ENCODE results near the gene STYK1. TPM values are rescaled to one million over a fixed set of nuclear protein-coding genes. Genes with fewer than 3 reads are reported as not detected.

Gene STYK1
- total RNA-seq, 1 donor from 2014 or later, result not detected

DNA sequence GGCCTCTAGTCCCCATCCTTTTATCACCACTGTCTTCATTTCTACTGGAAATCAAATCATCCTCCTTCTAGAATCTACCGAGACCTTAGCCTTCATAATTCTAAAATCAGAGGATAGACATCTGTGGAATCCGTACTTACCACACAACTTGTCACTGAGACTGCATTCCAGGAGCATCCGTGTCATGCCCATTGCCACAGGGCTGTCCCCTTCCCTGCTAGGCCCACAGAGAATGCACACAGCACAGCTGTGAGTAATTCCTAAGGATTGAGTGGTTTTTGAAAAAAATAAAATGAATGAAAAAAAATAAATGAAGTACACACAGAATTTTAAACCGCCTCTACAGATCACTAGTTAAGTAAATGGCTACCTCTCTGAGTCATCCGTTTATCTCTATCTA, 39.4 kb downstream of the STYK1 start:
- Histone ChIP-seq H3K9ac (ENCODE audit: low read depth in 1 of 3, low read length in 3 of 3) (no peak overlapping the region), H3K27ac (ENCODE audit: low read depth, low read length) (no peak overlapping the region), H3K4me1 (ENCODE audit: control insufficient read depth in 3 of 3, insufficient read depth in 3 of 3, low read length in 3 of 3) (no peaks in the 10 kb centered on the region), H3K36me3 (ENCODE audit: control insufficient read depth in 3 of 3, insufficient read depth in 3 of 3, low read length in 3 of 3) (no peaks in the 10 kb centered on the region), H3K4me3 (ENCODE audit: low read length in 3 of 3) (no peak overlapping the region), H3K27me3 (ENCODE audit: control insufficient read depth in 3 of 3, insufficient read depth in 3 of 3, low read length in 3 of 3) (no peaks in the 10 kb centered on the region), H3K9me3 (ENCODE audit: control insufficient read depth in 3 of 3, low read length in 3 of 3) (no peaks in the 10 kb centered on the region)

DNA sequence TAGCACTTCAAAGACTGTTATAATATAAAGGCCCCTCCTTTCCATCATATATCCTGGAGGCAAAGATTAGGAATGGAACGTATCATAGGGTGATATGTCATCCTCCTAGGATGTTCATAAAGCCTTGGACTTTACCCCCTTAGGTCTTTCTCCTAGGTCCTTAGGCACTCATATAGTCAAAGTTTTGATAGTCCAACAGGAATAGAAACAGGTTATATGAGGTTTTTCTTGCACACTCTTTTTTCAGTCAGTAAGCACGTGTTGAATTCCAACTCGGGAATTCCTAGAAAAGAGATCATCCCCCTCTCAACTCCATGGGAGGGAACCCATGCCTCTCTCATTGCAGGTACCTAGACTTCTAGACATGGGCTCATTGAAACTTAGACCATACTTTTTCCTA, 40.3 kb downstream of the STYK1 start:
- Histone ChIP-seq H3K4me1 (ENCODE audit: control insufficient read depth in 3 of 3, insufficient read depth in 3 of 3, low read length in 3 of 3) (no peaks in the 10 kb centered on the region), H3K27me3 (ENCODE audit: control insufficient read depth in 3 of 3, insufficient read depth in 3 of 3, low read length in 3 of 3) (no peaks in the 10 kb centered on the region), H3K27ac (ENCODE audit: low read depth, low read length) (no peak overlapping the region), H3K9ac (ENCODE audit: low read depth in 1 of 3, low read length in 3 of 3) (no peak overlapping the region), H3K9me3 (ENCODE audit: control insufficient read depth in 3 of 3, low read length in 3 of 3) (no peaks in the 10 kb centered on the region), H3K4me3 (ENCODE audit: low read length in 3 of 3) (no peak overlapping the region), H3K36me3 (ENCODE audit: control insufficient read depth in 3 of 3, insufficient read depth in 3 of 3, low read length in 3 of 3) (no peaks in the 10 kb centered on the region)

DNA sequence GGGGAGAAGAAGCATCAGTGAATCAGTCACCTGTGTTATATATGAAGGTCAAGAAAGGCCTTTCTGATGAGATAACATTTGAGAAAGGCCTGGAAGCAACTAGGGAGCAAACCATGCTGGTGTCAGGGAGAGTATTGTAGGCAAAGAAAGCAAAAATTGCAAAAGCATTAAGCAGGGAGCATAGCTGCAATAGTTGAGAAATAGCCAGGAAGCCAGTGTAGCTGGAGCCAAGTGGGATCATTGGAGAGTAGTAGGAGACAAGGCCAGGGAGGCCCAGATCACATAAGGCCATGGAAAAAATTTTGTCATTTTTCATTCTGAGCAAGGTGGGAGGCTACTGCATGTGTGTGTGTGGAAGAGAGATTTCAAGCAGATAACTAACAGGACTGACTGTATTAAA, 41.6 kb downstream of the STYK1 start:
- no peak overlapping the region for H3K4me3 ChIP-seq (ENCODE audit: low read length in 3 of 3)
- H3K36me3 ChIP-seq (ENCODE audit: control insufficient read depth in 3 of 3, insufficient read depth in 3 of 3, low read length in 3 of 3), result no peaks in the 10 kb centered on the region
- no peaks in the 10 kb centered on the region for H3K27me3 ChIP-seq (ENCODE audit: control insufficient read depth in 3 of 3, insufficient read depth in 3 of 3, low read length in 3 of 3)
- H3K4me1 ChIP-seq (ENCODE audit: control insufficient read depth in 3 of 3, insufficient read depth in 3 of 3, low read length in 3 of 3), result no peaks in the 10 kb centered on the region
- no peak overlapping the region for H3K27ac ChIP-seq (ENCODE audit: low read depth, low read length)
- no peak overlapping the region for H3K9ac ChIP-seq (ENCODE audit: low read depth in 1 of 3, low read length in 3 of 3)
- H3K9me3 ChIP-seq (ENCODE audit: control insufficient read depth in 3 of 3, low read length in 3 of 3), result no peaks in the 10 kb centered on the region

DNA sequence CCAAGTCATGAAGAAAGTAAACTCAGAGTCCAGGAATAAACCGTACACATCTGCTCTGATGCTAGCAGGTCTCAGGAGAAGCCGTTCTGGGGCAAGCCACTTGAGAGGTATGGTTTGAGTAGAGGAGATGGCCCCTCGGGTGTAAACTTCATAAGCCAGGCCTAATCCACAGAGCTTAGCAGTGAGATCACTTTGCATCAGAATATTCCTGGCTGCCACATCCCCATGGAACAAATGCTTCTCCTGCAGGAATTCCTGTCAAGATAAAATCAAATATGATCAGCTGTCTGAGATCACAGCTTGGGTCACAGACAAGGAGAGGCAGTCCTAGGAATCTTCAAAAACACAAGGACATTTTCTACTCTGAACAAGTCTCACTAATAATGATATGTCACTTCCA, 49.2 kb downstream of the STYK1 start:
- Histone ChIP-seq H3K9ac (ENCODE audit: low read depth in 1 of 3, low read length in 3 of 3) (no peak overlapping the region), H3K4me3 (ENCODE audit: low read length in 3 of 3) (no peak overlapping the region), H3K27me3 (ENCODE audit: control insufficient read depth in 3 of 3, insufficient read depth in 3 of 3, low read length in 3 of 3) (no peaks in the 10 kb centered on the region), H3K9me3 (ENCODE audit: control insufficient read depth in 3 of 3, low read length in 3 of 3) (no peaks in the 10 kb centered on the region), H3K27ac (ENCODE audit: low read depth, low read length) (no peak overlapping the region), H3K4me1 (ENCODE audit: control insufficient read depth in 3 of 3, insufficient read depth in 3 of 3, low read length in 3 of 3) (no peaks in the 10 kb centered on the region), H3K36me3 (ENCODE audit: control insufficient read depth in 3 of 3, insufficient read depth in 3 of 3, low read length in 3 of 3) (no peaks in the 10 kb centered on the region)

DNA sequence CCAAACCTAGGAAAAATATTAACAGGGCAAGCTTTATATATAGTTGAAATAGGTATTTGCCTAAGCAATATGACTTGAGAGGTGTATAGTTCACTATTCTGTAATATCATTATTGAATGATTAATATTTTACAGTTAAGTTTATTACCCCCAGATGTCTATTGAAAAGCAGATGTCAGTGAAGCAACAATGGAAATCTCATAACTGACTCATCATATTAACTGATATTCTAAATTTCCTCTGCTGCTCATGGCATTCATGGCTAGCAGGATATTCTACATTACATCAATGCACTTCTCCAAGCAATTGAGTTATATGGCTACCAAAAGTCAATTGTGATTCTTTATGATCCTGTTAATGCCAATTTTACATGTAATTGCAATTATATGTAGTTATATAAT, 50.7 kb downstream of the STYK1 start:
- H3K36me3 ChIP-seq (ENCODE audit: control insufficient read depth in 3 of 3, insufficient read depth in 3 of 3, low read length in 3 of 3), result no peaks in the 10 kb centered on the region
- no peaks in the 10 kb centered on the region for H3K4me1 ChIP-seq (ENCODE audit: control insufficient read depth in 3 of 3, insufficient read depth in 3 of 3, low read length in 3 of 3)
- no peaks in the 10 kb centered on the region for H3K27me3 ChIP-seq (ENCODE audit: control insufficient read depth in 3 of 3, insufficient read depth in 3 of 3, low read length in 3 of 3)
- no peak overlapping the region for H3K9ac ChIP-seq (ENCODE audit: low read depth in 1 of 3, low read length in 3 of 3)
- H3K27ac ChIP-seq (ENCODE audit: low read depth, low read length), result no peak overlapping the region
- no peaks in the 10 kb centered on the region for H3K9me3 ChIP-seq (ENCODE audit: control insufficient read depth in 3 of 3, low read length in 3 of 3)
- H3K4me3 ChIP-seq (ENCODE audit: low read length in 3 of 3), result no peak overlapping the region

DNA sequence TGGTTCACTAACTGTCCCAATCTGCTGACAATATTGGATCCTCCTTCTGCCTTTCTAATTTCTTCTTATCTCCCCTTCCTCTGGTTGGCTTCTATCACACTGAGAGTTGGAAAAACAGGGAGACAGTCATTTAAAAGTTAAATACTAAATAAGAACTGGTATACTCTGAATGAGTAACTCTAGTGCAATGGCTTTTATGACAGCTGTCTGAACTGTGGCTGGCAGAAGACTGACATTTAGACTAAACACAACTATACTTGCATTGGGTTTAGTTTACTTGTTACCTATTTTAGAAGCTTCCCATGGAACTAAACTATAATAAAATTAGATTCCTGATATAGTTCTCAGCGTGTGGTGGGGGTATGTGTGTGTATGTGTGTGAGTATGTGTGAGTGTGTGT, 52.6 kb downstream of the STYK1 start:
- Histone ChIP-seq H3K4me1 (ENCODE audit: control insufficient read depth in 3 of 3, insufficient read depth in 3 of 3, low read length in 3 of 3) (no peaks in the 10 kb centered on the region), H3K36me3 (ENCODE audit: control insufficient read depth in 3 of 3, insufficient read depth in 3 of 3, low read length in 3 of 3) (no peaks in the 10 kb centered on the region), H3K4me3 (ENCODE audit: low read length in 3 of 3) (no peak overlapping the region), H3K9me3 (ENCODE audit: control insufficient read depth in 3 of 3, low read length in 3 of 3) (no peaks in the 10 kb centered on the region), H3K27ac (ENCODE audit: low read depth, low read length) (no peak overlapping the region), H3K27me3 (ENCODE audit: control insufficient read depth in 3 of 3, insufficient read depth in 3 of 3, low read length in 3 of 3) (no peaks in the 10 kb centered on the region), H3K9ac (ENCODE audit: low read depth in 1 of 3, low read length in 3 of 3) (no peak overlapping the region)

DNA sequence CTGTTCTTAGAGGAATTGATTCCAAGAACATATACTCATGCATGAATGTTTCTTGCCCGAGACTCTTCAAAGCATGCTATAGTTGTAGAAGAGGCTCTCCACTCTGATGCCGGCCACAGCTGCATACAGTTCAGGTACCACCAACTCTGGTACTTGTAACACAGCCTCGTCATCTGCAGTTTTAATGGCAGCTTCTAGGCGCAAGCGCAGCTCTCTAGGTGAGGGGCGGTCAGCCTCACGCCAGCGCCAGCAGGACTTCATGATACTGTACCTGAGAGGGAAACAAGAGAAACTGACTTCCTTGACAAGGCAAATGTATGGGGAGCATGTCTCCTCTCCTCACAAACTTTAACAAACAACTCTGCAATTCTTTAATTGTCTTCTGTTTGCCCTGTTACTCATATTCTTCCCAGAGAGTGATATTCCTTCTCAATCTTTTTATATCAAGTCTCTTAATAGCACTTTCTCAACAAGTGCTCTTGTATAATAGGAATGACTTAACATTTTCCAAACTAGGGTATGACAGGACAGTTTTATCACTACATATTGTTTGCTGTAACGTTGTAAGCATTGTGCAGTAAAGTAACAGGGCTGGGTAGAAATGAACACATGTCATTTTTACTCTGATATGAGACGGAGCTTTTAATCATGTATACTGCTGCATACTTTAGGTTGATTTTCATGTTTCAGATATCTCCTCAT, 53.6 kb downstream of the STYK1 start:
- Histone ChIP-seq H3K4me1 (ENCODE audit: control insufficient read depth in 3 of 3, insufficient read depth in 3 of 3, low read length in 3 of 3) (no peaks in the 10 kb centered on the region), H3K27me3 (ENCODE audit: control insufficient read depth in 3 of 3, insufficient read depth in 3 of 3, low read length in 3 of 3) (no peaks in the 10 kb centered on the region), H3K9me3 (ENCODE audit: control insufficient read depth in 3 of 3, low read length in 3 of 3) (no peaks in the 10 kb centered on the region), H3K4me3 (ENCODE audit: low read length in 3 of 3) (no peak overlapping the region), H3K9ac (ENCODE audit: low read depth in 1 of 3, low read length in 3 of 3) (no peak overlapping the region), H3K36me3 (ENCODE audit: control insufficient read depth in 3 of 3, insufficient read depth in 3 of 3, low read length in 3 of 3) (no peaks in the 10 kb centered on the region), H3K27ac (ENCODE audit: low read depth, low read length) (no peak overlapping the region)

DNA sequence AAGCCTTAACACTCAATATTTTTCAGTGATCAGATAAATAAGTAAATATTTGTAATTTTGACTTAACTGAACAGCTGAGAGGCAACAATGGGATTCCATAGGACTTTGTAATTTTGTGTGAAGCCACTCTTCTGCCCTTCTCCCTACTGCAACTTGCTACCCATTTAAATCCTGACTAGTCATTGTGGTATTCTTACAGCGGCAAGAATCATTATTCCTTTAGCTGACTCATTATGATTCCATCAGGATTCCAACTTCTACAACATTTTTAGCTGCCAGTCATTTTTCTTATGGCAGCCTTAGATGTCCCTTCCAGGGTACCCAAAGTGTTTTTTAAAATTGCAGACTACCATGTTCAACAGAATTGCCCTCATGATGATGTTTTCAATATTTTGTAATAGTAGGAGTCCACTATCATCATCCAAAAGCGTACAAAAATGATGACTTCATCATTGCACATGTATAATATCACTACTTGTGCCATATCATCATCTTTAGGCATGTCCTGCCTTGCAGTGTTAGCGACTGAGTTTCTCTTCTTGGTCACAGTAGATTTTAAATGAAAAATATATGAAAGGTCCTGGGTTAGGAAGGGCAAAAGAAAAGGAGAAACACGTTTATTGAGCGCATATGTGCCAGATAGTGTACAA, 55.4 kb downstream of the STYK1 start:
- Histone ChIP-seq H3K4me3 (ENCODE audit: low read length in 3 of 3) (no peak overlapping the region), H3K9ac (ENCODE audit: low read depth in 1 of 3, low read length in 3 of 3) (no peak overlapping the region), H3K4me1 (ENCODE audit: control insufficient read depth in 3 of 3, insufficient read depth in 3 of 3, low read length in 3 of 3) (peaks cover 0 to 5% (median 4%) of the 10 kb centered on the region in 3 donors), H3K9me3 (ENCODE audit: control insufficient read depth in 3 of 3, low read length in 3 of 3) (no peaks in the 10 kb centered on the region), H3K36me3 (ENCODE audit: control insufficient read depth in 3 of 3, insufficient read depth in 3 of 3, low read length in 3 of 3) (no peaks in the 10 kb centered on the region), H3K27ac (ENCODE audit: low read depth, low read length) (no peak overlapping the region), H3K27me3 (ENCODE audit: control insufficient read depth in 3 of 3, insufficient read depth in 3 of 3, low read length in 3 of 3) (no peaks in the 10 kb centered on the region)

DNA sequence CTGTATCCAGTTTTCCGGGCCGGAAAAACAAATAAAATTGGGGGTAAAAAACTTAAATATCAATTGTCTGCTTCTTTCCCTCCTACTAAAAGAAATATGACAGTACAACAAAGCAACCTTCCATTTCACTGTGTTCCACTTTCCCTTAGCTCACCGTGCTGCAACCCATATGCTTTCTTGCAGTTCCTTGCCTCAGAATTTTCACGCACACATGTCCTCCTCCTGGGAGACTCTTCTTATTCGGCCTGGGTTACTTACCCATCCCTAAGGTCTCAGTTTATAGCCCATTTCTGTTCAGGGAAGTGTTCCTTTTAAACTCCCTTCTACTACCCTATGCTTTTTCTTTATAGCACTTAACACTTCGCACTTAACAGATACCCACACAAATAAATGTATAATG, 56.0 kb downstream of the STYK1 start:
- no peaks in the 10 kb centered on the region for H3K36me3 ChIP-seq (ENCODE audit: control insufficient read depth in 3 of 3, insufficient read depth in 3 of 3, low read length in 3 of 3)
- no peak overlapping the region for H3K9ac ChIP-seq (ENCODE audit: low read depth in 1 of 3, low read length in 3 of 3)
- no peaks in the 10 kb centered on the region for H3K27me3 ChIP-seq (ENCODE audit: control insufficient read depth in 3 of 3, insufficient read depth in 3 of 3, low read length in 3 of 3)
- no peak overlapping the region for H3K27ac ChIP-seq (ENCODE audit: low read depth, low read length)
- H3K4me3 ChIP-seq (ENCODE audit: low read length in 3 of 3), result no peak overlapping the region
- peaks cover 0 to 9% (median 5%) of the 10 kb centered on the region in 3 donors for H3K4me1 ChIP-seq (ENCODE audit: control insufficient read depth in 3 of 3, insufficient read depth in 3 of 3, low read length in 3 of 3)
- no peaks in the 10 kb centered on the region for H3K9me3 ChIP-seq (ENCODE audit: control insufficient read depth in 3 of 3, low read length in 3 of 3)

DNA sequence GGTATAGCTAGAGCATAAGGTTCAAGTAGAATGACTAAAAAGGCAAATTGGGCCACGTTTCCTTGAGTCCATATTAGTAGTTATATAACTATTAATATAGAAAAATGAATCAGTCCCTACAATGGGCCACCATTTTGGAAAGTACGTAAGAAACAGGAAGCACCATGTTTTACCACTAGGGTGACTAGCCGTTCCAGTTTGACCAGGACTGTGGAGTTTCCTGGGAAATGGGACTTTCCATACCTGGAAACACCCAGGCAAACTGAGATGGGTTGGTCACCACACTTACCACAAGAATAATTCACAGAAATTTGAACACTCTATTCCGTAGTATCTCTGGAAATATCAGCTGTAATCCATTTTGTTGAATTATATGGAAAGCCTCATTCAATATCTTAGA, 58.3 kb downstream of the STYK1 start:
- H3K27me3 ChIP-seq (ENCODE audit: control insufficient read depth in 3 of 3, insufficient read depth in 3 of 3, low read length in 3 of 3), result no peaks in the 10 kb centered on the region
- peaks cover 9 to 19% (median 12%) of the 10 kb centered on the region in 3 donors for H3K4me1 ChIP-seq (ENCODE audit: control insufficient read depth in 3 of 3, insufficient read depth in 3 of 3, low read length in 3 of 3)
- H3K9me3 ChIP-seq (ENCODE audit: control insufficient read depth in 3 of 3, low read length in 3 of 3), result no peaks in the 10 kb centered on the region
- H3K4me3 ChIP-seq (ENCODE audit: low read length in 3 of 3), result no peak overlapping the region
- no peak overlapping the region for H3K27ac ChIP-seq (ENCODE audit: low read depth, low read length)
- H3K9ac ChIP-seq (ENCODE audit: low read depth in 1 of 3, low read length in 3 of 3), result no peak overlapping the region
- H3K36me3 ChIP-seq (ENCODE audit: control insufficient read depth in 3 of 3, insufficient read depth in 3 of 3, low read length in 3 of 3), result no peaks in the 10 kb centered on the region

Data from skeletal muscle tissue (tissue), 4 donors.